A673 (cell line): ENCODE measurements around the gene CFAP61. TPM values are rescaled to one million over a fixed set of nuclear protein-coding genes. Genes with fewer than 3 reads are reported as not detected.

Source experiments
- BruUV-seq: library from RNA; stranded (reverse); fragments of 400-500 nt; replicated peaks from 2 replicates; lab custom pipeline; 2021; lab: Mats Ljungman, UMichigan
- CTCF ChIA-PET: fragments of 300-600 bp; sonication (Branson Sonifier 250); formaldehyde crosslinking; loops from one replicate; lab custom pipeline; 2022; ENCODE audit warnings: antibody characterized with exemption; lab: Charles Lee
- POLR2A ChIA-PET: fragments of 300-600 bp; sonication (Branson Sonifier 250); formaldehyde crosslinking; loops from one replicate; lab custom pipeline; 2022; ENCODE audit warnings: antibody characterized with exemption; ENCODE audit not compliant: low non-redundant PET; lab: Charles Lee
- DNase-seq: peaks from one replicate; pipeline ENCODE4 v3.0.0-alpha.2; 2015; ENCODE audit warnings: low spot score
- H3K27ac ChIP-seq: fragments of 200-600 bp; sonication (generic); 2 replicates; pipeline ENCODE4 v1.5.1; 2016; ENCODE audit warnings: mixed run types, low read depth, mild to moderate bottlenecking, mixed read lengths, antibody characterized with exemption, low read length; ENCODE audit not compliant: poor library complexity, severe bottlenecking
- H3K27me3 ChIP-seq: fragments of 200-600 bp; sonication (generic); replicated peaks from 2 replicates; pipeline ENCODE4 v1.6.1; 2017; ENCODE audit warnings: mixed run types, low read depth, mild to moderate bottlenecking, mixed read lengths, antibody characterized with exemption, low read length; ENCODE audit not compliant: insufficient read depth, poor library complexity
- H3K36me3 ChIP-seq: fragments of 200-600 bp; sonication (generic); 2 replicates; pipeline ENCODE4 v1.6.1; 2016; ENCODE audit warnings: mixed run types, mild to moderate bottlenecking, mixed read lengths, antibody characterized with exemption, low read length; ENCODE audit not compliant: insufficient read depth, poor library complexity, severe bottlenecking
- H3K4me1 ChIP-seq: fragments of 200-600 bp; sonication (generic); 2 replicates; pipeline ENCODE4 v1.6.1; 2017; ENCODE audit warnings: mixed run types, mild to moderate bottlenecking, mixed read lengths, antibody characterized with exemption, low read length; ENCODE audit not compliant: insufficient read depth, poor library complexity, severe bottlenecking
- H3K4me3 ChIP-seq: fragments of 200-600 bp; sonication (generic); 2 replicates; pipeline ENCODE4 v1.5.1; 2016; ENCODE audit warnings: low read depth, mixed run types, mild to moderate bottlenecking, mixed read lengths, low read length; ENCODE audit not compliant: poor library complexity, severe bottlenecking
- H3K9me3 ChIP-seq: fragments of 200-600 bp; sonication (generic); 2 replicates; pipeline ENCODE4 v1.6.1; 2016; ENCODE audit warnings: mixed run types, low read depth, mild to moderate bottlenecking, mixed read lengths, antibody characterized with exemption, low read length; ENCODE audit not compliant: poor library complexity, severe bottlenecking
- CTCF ChIP-seq: fragments of 300-800, 200-600 bp; sonication (generic); conservative IDR thresholded peaks from 2 replicates; pipeline ENCODE4 v1.5.1; 2017; ENCODE audit warnings: low read depth, mild to moderate bottlenecking, antibody characterized with exemption, low read length, moderate library complexity, mixed read lengths
- EZH2 ChIP-seq: fragments of 200-600 bp; sonication (generic); IDR thresholded peaks from 2 replicates; pipeline ENCODE4 v1.6.1; 2017; ENCODE audit warnings: borderline replicate concordance, low read depth, mild to moderate bottlenecking, mixed read lengths, antibody characterized with exemption, low read length; ENCODE audit not compliant: poor library complexity, severe bottlenecking
- intact Hi-C: fragments of 100-400 bp; cut with micrococcal nuclease; formaldehyde crosslinking; loops from one replicate; pipeline ENCODE4 v1.10.0; 2022; ENCODE audit not compliant: unreplicated experiment
- total RNA-seq: library from RNA; stranded (reverse); gene quantifications from 2 replicates; pipeline ENCODE4 v1.2.3, GENCODE V29; 2021

The CFAP61 gene
- total RNA-seq, 1 experiment from 2014 or later: not detected

DNA sequence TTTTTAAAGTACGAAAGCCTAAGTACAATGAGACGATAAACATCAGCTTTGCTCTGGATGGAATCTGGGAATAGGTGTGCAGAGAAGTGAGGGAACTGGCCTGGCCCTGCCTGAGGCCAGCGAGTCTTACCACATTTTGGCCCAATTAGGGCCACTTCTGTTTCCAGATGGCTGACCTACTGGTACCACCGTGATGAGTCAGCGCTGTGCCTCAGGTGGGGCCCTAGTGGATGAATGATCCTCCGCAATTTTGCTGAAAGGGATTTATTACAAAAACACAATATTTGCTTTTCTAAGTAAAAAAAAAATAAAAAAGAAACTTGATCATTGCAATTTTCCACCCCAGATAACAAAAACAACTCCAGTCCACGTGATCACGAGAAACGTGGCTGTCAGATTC, 338.1 kb downstream of the CFAP61 start:
- ChIA-PET CTCF (no interaction called here), POLR2A (no interaction called here)
- DNase-seq: no peak
- TF ChIP-seq CTCF (no peak), EZH2 (no peak)
- no TSS peak for BruUV-seq
- H3K4me3 ChIP-seq: no peak overlapping the region
- H3K9me3 ChIP-seq: no peaks in the 10 kb centered on the region
- intact Hi-C loops: no loop called here
- H3K27ac ChIP-seq: no peak overlapping the region
- no peaks in the 10 kb centered on the region for H3K27me3 ChIP-seq
- H3K36me3 ChIP-seq: no peaks in the 10 kb centered on the region
- H3K4me1 ChIP-seq: no peaks in the 10 kb centered on the region

DNA sequence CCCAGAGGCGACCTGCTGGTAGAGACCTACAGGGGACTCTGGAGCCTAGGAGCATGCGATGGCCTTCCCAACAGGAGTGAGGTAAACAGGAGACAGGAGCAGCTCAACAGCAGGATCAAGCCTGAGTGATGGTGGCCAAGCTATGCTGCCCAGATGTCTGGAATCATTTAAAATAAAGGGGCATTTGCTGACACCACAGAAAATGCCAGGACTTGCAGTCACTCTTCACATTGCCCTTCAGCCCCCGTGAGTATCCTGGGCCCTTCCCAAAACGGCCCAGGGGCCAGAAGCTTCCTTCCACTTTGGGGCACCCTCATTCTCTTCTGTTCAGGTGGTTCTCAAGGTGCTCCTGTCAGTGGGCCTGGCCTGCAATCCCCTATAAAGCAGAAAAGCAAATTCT, 338.8 kb downstream of the CFAP61 start:
- CTCF ChIA-PET: no interaction called here
- no TSS peak for BruUV-seq
- Histone ChIP-seq H3K4me1 (no peaks in the 10 kb centered on the region), H3K9me3 (no peaks in the 10 kb centered on the region), H3K27me3 (no peaks in the 10 kb centered on the region), H3K27ac (no peak overlapping the region), H3K36me3 (no peaks in the 10 kb centered on the region), H3K4me3 (no peak overlapping the region)
- POLR2A ChIA-PET: no interaction called here
- DNase-seq: no peak
- no peak for TF ChIP-seq CTCF
- intact Hi-C loops: no loop called here

- Histone ChIP-seq H3K4me1 (no peaks in the 10 kb centered on the region), H3K9me3 (no peaks in the 10 kb centered on the region), H3K27ac (no peak overlapping the region), H3K27me3 (no peaks in the 10 kb centered on the region), H3K4me3 (no peak overlapping the region), H3K36me3 (no peaks in the 10 kb centered on the region)
- TF ChIP-seq CTCF (no peak), EZH2 (no peak)
- intact Hi-C loops: no loop called here
- no TSS peak for BruUV-seq
- no peak for DNase-seq
- CTCF ChIA-PET: no interaction called here
- POLR2A ChIA-PET: no interaction called here
These were observed 339.4 kb downstream of the CFAP61 start for GRCh38 chr20:20391766-20392165.
